ENCODE data around the gene PLEKHN1.

- TF ChIP-seq CTCF (IDR thresholded peaks at IDR 0.05) = no peak
- TF ChIP-seq POLR2A (IDR thresholded peaks at IDR 0.05) = no peak
Observed at GRCh38 chr1:974687-975328, 8.5 kb downstream of the PLEKHN1 start.

Data from tibial nerve (tissue), 3 donors.